ENCODE data around the gene OR10H3. TPM values are rescaled to one million over a fixed set of nuclear protein-coding genes. Genes with fewer than 3 reads are reported as not detected.

Gene OR10H3
- total and polyA plus RNA-seq, 2 experiments from 2014 or later: not detected

- in situ Hi-C loops (cut with MboI): no loop called here
- H3K9me3 ChIP-seq (ENCODE audit: low read depth): no peaks in the 10 kb centered on the region
- WGBS, 2 experiments (ENCODE audit: low coverage in 1 of 2, low lambda C conversion rate in 2 of 2, missing lambda C conversion rate in 2 of 2): 2 to 7% methylated on average over 3 of the region's 3 CpGs
- TF ChIP-seq EZH2 (IDR thresholded peaks at IDR 0.05; ENCODE audit: insufficient read depth, poor library complexity, severe bottlenecking): no peak
- TF ChIP-seq EZH2phosphoT487 (IDR thresholded peaks at IDR 0.05; ENCODE audit: insufficient read depth, low read depth): no peak
- no peaks in the 10 kb centered on the region for H3K4me1 ChIP-seq (ENCODE audit: insufficient read depth)
- DNase-seq: no peak
- no peaks in the 10 kb centered on the region for H3K79me2 ChIP-seq (ENCODE audit: insufficient read depth)
- no peaks in the 10 kb centered on the region for H3K9me2 ChIP-seq (ENCODE audit: insufficient read depth)
- no peak overlapping the region for H3K4me2 ChIP-seq (ENCODE audit: unreplicated experiment)
- no peaks in the 10 kb centered on the region for H4K20me1 ChIP-seq (ENCODE audit: insufficient read depth)
- H3K27ac ChIP-seq: no peak overlapping the region
- H3K9ac ChIP-seq: no peak overlapping the region
- no peaks in the 10 kb centered on the region for H3K36me3 ChIP-seq (ENCODE audit: low read depth)
- no peaks in the 10 kb centered on the region for H3F3A ChIP-seq (ENCODE audit: insufficient read depth)
- no peaks in the 10 kb centered on the region for H3K27me3 ChIP-seq (replicated peaks; ENCODE audit: insufficient read depth)
- no peak overlapping the region for H3K4me3 ChIP-seq
- H2AFZ ChIP-seq: no peak overlapping the region
Observed at GRCh38 chr19:15714638-15715037, 23.1 kb upstream of the OR10H3 start.

- Histone ChIP-seq H3K79me2 (ENCODE audit: insufficient read depth) (no peaks in the 10 kb centered on the region), H3K9me3 (ENCODE audit: low read depth) (no peaks in the 10 kb centered on the region), H3K36me3 (ENCODE audit: low read depth) (no peaks in the 10 kb centered on the region), H2AFZ (no peak overlapping the region), H3K27me3 (replicated peaks; ENCODE audit: insufficient read depth) (no peaks in the 10 kb centered on the region), H3K4me2 (ENCODE audit: unreplicated experiment) (no peak overlapping the region), H3K4me3 (no peak overlapping the region), H3K9me2 (ENCODE audit: insufficient read depth) (no peaks in the 10 kb centered on the region), H3K4me1 (ENCODE audit: insufficient read depth) (no peaks in the 10 kb centered on the region), H3K9ac (no peak overlapping the region), H4K20me1 (ENCODE audit: insufficient read depth) (no peaks in the 10 kb centered on the region), H3F3A (ENCODE audit: insufficient read depth) (no peaks in the 10 kb centered on the region), H3K27ac (no peak overlapping the region)
- in situ Hi-C loops (cut with MboI): no loop called here
- TF ChIP-seq EZH2phosphoT487 (IDR thresholded peaks at IDR 0.05; ENCODE audit: insufficient read depth, low read depth) (no peak), EZH2 (IDR thresholded peaks at IDR 0.05; ENCODE audit: insufficient read depth, poor library complexity, severe bottlenecking) (no peak)
- no peak for DNase-seq
- 55 to 64% methylated on average over 1 of the region's 1 CpG for WGBS, 2 experiments (ENCODE audit: low coverage in 1 of 2, low lambda C conversion rate in 2 of 2, missing lambda C conversion rate in 2 of 2)
Observed at GRCh38 chr19:15715642-15716041, 22.1 kb upstream of the OR10H3 start.

- 9 to 11% methylated on average over 6 of the region's 6 CpGs for WGBS, 2 experiments (ENCODE audit: low coverage in 1 of 2, low lambda C conversion rate in 2 of 2, missing lambda C conversion rate in 2 of 2)
- TF ChIP-seq EZH2 (IDR thresholded peaks at IDR 0.05; ENCODE audit: insufficient read depth, poor library complexity, severe bottlenecking) (no peak), EZH2phosphoT487 (IDR thresholded peaks at IDR 0.05; ENCODE audit: insufficient read depth, low read depth) (no peak)
- Histone ChIP-seq H3K27me3 (replicated peaks; ENCODE audit: insufficient read depth) (no peaks in the 10 kb centered on the region), H3K36me3 (ENCODE audit: low read depth) (no peaks in the 10 kb centered on the region), H2AFZ (no peak overlapping the region), H3K9me2 (ENCODE audit: insufficient read depth) (no peaks in the 10 kb centered on the region), H3K9ac (no peak overlapping the region), H3K9me3 (ENCODE audit: low read depth) (no peaks in the 10 kb centered on the region), H3K79me2 (ENCODE audit: insufficient read depth) (no peaks in the 10 kb centered on the region), H4K20me1 (ENCODE audit: insufficient read depth) (no peaks in the 10 kb centered on the region), H3K4me3 (no peak overlapping the region), H3K4me2 (ENCODE audit: unreplicated experiment) (no peak overlapping the region), H3F3A (ENCODE audit: insufficient read depth) (no peaks in the 10 kb centered on the region), H3K4me1 (ENCODE audit: insufficient read depth) (no peaks in the 10 kb centered on the region), H3K27ac (no peak overlapping the region)
- in situ Hi-C loops (cut with MboI): no loop called here
- no peak for DNase-seq
Observed at GRCh38 chr19:15717809-15718208, 20.0 kb upstream of the OR10H3 start.

GRCh38 chr19:15721268-15721667 is 16.5 kb upstream of the OR10H3 start:
- TF ChIP-seq EZH2phosphoT487 (IDR thresholded peaks at IDR 0.05; ENCODE audit: insufficient read depth, low read depth): no peak
- TF ChIP-seq EZH2 (IDR thresholded peaks at IDR 0.05; ENCODE audit: insufficient read depth, poor library complexity, severe bottlenecking): no peak
- no peaks in the 10 kb centered on the region for H3F3A ChIP-seq (ENCODE audit: insufficient read depth)
- H3K9ac ChIP-seq: no peak overlapping the region
- H3K9me2 ChIP-seq (ENCODE audit: insufficient read depth): no peaks in the 10 kb centered on the region
- no peaks in the 10 kb centered on the region for H3K4me1 ChIP-seq (ENCODE audit: insufficient read depth)
- in situ Hi-C loops (cut with MboI): no loop called here
- no peak overlapping the region for H3K4me3 ChIP-seq
- H4K20me1 ChIP-seq (ENCODE audit: insufficient read depth): no peaks in the 10 kb centered on the region
- H3K9me3 ChIP-seq (ENCODE audit: low read depth): no peaks in the 10 kb centered on the region
- H3K27ac ChIP-seq: no peak overlapping the region
- no peaks in the 10 kb centered on the region for H3K27me3 ChIP-seq (replicated peaks; ENCODE audit: insufficient read depth)
- no peak overlapping the region for H3K4me2 ChIP-seq (ENCODE audit: unreplicated experiment)
- DNase-seq: no peak
- H3K79me2 ChIP-seq (ENCODE audit: insufficient read depth): no peaks in the 10 kb centered on the region
- H2AFZ ChIP-seq: no peak overlapping the region
- WGBS, 2 experiments (ENCODE audit: low coverage in 1 of 2, low lambda C conversion rate in 2 of 2, missing lambda C conversion rate in 2 of 2): 20 to 22% methylated on average over 1 of the region's 1 CpG
- no peaks in the 10 kb centered on the region for H3K36me3 ChIP-seq (ENCODE audit: low read depth)

- H3K4me3 ChIP-seq: no peak overlapping the region
- H3K79me2 ChIP-seq (ENCODE audit: insufficient read depth): no peaks in the 10 kb centered on the region
- H4K20me1 ChIP-seq (ENCODE audit: insufficient read depth): no peaks in the 10 kb centered on the region
- no peak for DNase-seq
- no peak overlapping the region for H3K9ac ChIP-seq
- no peaks in the 10 kb centered on the region for H3F3A ChIP-seq (ENCODE audit: insufficient read depth)
- no peaks in the 10 kb centered on the region for H3K4me1 ChIP-seq (ENCODE audit: insufficient read depth)
- H3K27me3 ChIP-seq (replicated peaks; ENCODE audit: insufficient read depth): no peaks in the 10 kb centered on the region
- H3K9me2 ChIP-seq (ENCODE audit: insufficient read depth): no peaks in the 10 kb centered on the region
- in situ Hi-C loops (cut with MboI): no loop called here
- H3K9me3 ChIP-seq (ENCODE audit: low read depth): no peaks in the 10 kb centered on the region
- TF ChIP-seq EZH2phosphoT487 (IDR thresholded peaks at IDR 0.05; ENCODE audit: insufficient read depth, low read depth) (no peak), EZH2 (IDR thresholded peaks at IDR 0.05; ENCODE audit: insufficient read depth, poor library complexity, severe bottlenecking) (no peak)
- no peak overlapping the region for H3K4me2 ChIP-seq (ENCODE audit: unreplicated experiment)
- H3K27ac ChIP-seq: no peak overlapping the region
- no peak overlapping the region for H2AFZ ChIP-seq
- no peaks in the 10 kb centered on the region for H3K36me3 ChIP-seq (ENCODE audit: low read depth)
- 27 to 28% methylated on average over 24 to 25 of the region's 25 CpGs for WGBS, 2 experiments (ENCODE audit: low coverage in 1 of 2, low lambda C conversion rate in 2 of 2, missing lambda C conversion rate in 2 of 2)
Observed at GRCh38 chr19:15722956-15723355, 14.8 kb upstream of the OR10H3 start.
